ENCODE results near the gene BMX.

GRCh38 chrX:15529165-15529564, 28.6 kb downstream of the BMX start:
- TF ChIP-seq EZH2 (IDR thresholded peaks at IDR 0.05; ENCODE audit: borderline replicate concordance, insufficient read depth, low read depth, low read length, poor library complexity, severe bottlenecking) (no peak), CTCF (IDR thresholded peaks at IDR 0.05) (no peak)

All from B cell (primary cell).